ENCODE measurements around the gene DOCK11. TPM values are rescaled to one million over a fixed set of nuclear protein-coding genes. Genes with fewer than 3 reads are reported as not detected.

Gene DOCK11
- total and polyA plus RNA-seq, 12 donors, result 1.3 to 9.4 (median 3.0) TPM

- WGBS, 2 donors, result 73 to 76% methylated on average over 7 of the region's 7 CpGs
- H3K4me1 ChIP-seq, result peaks cover 0 to 7% (median 0%) of the 10 kb centered on the region in 9 donors
- peaks cover 0 to 71% (median 0%) of the 10 kb centered on the region in 9 donors for H3K36me3 ChIP-seq
- intact Hi-C loops (cut with DNase I), result no loop called here
- no peak for TF ChIP-seq CTCF (IDR thresholded peaks at IDR 0.05)
- H3K27ac ChIP-seq, result no peak overlapping the region
- peaks cover 0 to 26% (median 0%) of the 10 kb centered on the region in 7 donors for H3K27me3 ChIP-seq
- no peak for DNase-seq
- no peak for ATAC-seq
- H3K4me3 ChIP-seq, result no peak overlapping the region
- no peaks in the 10 kb centered on the region for H3K9me3 ChIP-seq
Measured at GRCh38 chrX:118630848-118631247, 135.2 kb downstream of the DOCK11 start.

GRCh38 chrX:118631586-118631985 lies 136.0 kb downstream of the DOCK11 start:
- Histone ChIP-seq H3K4me3 (no peak overlapping the region), H3K4me1 (peaks cover 0 to 7% (median 0%) of the 10 kb centered on the region in 9 donors), H3K27me3 (peaks cover 0 to 26% (median 0%) of the 10 kb centered on the region in 7 donors), H3K36me3 (peaks cover 0 to 74% (median 0%) of the 10 kb centered on the region in 9 donors), H3K9me3 (no peaks in the 10 kb centered on the region), H3K27ac (peak overlapping the region in 1 of 10 donors; percentile 12)
- no peak for TF ChIP-seq CTCF (IDR thresholded peaks at IDR 0.05)
- no peak for DNase-seq
- 83 to 100% methylated on average over 1 of the region's 1 CpG for WGBS, 2 donors
- intact Hi-C loops (cut with DNase I), result no loop called here
- ATAC-seq, result no peak

GRCh38 chrX:118632862-118633261 lies 137.2 kb downstream of the DOCK11 start:
- Histone ChIP-seq H3K36me3 (peaks cover 0 to 69% (median 0%) of the 10 kb centered on the region in 9 donors), H3K27me3 (peaks cover 0 to 18% (median 0%) of the 10 kb centered on the region in 7 donors), H3K27ac (no peak overlapping the region), H3K4me1 (peaks cover 0 to 7% (median 0%) of the 10 kb centered on the region in 9 donors), H3K9me3 (no peaks in the 10 kb centered on the region), H3K4me3 (no peak overlapping the region)
- no peak for TF ChIP-seq CTCF (IDR thresholded peaks at IDR 0.05)
- DNase-seq (no peak), ATAC-seq (no peak)
- 73% methylated on average over 4 of the region's 4 CpGs for WGBS, 2 donors
- intact Hi-C loops (cut with DNase I), result no loop called here

- intact Hi-C loops (cut with DNase I), result no loop called here
- H3K4me3 ChIP-seq, result no peak overlapping the region
- H3K36me3 ChIP-seq, result peaks cover 0 to 66% (median 0%) of the 10 kb centered on the region in 9 donors
- peaks cover 0 to 7% (median 0%) of the 10 kb centered on the region in 9 donors for H3K4me1 ChIP-seq
- ATAC-seq (no peak), DNase-seq (no peak)
- WGBS, 2 donors, result 91 to 93% methylated on average over 6 of the region's 6 CpGs
- no peak for TF ChIP-seq CTCF (IDR thresholded peaks at IDR 0.05)
- H3K9me3 ChIP-seq, result no peaks in the 10 kb centered on the region
- H3K27ac ChIP-seq, result no peak overlapping the region
- peaks cover 0 to 12% (median 0%) of the 10 kb centered on the region in 7 donors for H3K27me3 ChIP-seq
Measured at GRCh38 chrX:118633530-118633929, 137.9 kb downstream of the DOCK11 start.

Measured in heart right ventricle (tissue), 16 donors.